ENCODE measurements around the gene FBXO3. TPM values are rescaled to one million over a fixed set of nuclear protein-coding genes. Genes with fewer than 3 reads are reported as not detected.

FBXO3 gene
- total RNA-seq, 2 donors from 2014 or later, result 20.1 to 22.2 TPM

DNA sequence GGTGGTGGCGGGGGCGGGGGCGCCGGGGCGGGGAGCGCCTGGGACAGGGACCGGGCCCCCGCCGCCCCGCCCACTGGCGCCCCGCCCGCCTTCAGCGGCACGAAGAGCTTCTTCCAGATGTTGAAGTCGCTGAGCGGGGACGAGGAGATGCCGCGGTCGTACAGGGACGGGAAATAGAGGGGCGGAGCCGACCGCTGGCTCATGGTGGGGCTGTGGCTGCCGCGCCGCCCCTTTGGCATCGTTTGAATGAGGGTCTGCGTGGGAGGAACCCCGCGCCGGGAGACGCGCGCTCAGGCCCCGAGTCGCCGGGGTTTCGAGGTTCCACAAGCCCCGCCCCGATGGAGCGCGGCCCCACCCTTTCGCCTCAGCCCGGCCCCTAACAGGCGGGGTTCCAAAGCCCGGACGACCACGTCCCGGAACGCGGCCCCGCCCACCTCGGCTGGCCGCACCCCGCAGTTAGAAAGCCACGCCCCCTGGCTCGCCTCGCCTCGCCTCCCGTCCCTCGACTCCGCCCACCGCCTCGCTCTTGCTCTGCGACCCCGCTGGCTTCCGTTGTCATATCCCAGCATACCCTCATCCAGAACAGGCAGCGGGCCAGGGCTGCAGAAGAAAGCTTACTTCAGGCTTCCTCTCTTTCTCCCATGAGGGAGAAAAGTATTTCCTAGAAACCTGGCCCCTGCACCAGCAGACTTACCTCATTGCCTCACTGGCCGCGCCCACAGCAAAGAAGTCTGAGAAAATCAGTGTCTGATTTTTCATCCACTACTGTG, 73.6 kb downstream of the FBXO3 start, which contains the start of gene C11orf91:
TSS of gene C11orf91 (minus strand) at position 325 of the 770 bp plus-strand sequence. CDS start at position 239, 86 bp downstream.
- H3K27me3 Mint-ChIP-seq (ENCODE audit: low read depth), result peaks cover 37% of the 10 kb centered on the region
- no peaks in the 10 kb centered on the region for H3K36me3 Mint-ChIP-seq (ENCODE audit: insufficient read depth in 2 of 2)
- H3K4me1 Mint-ChIP-seq (ENCODE audit: low read depth), result peaks cover 15% of the 10 kb centered on the region
- H3K9me3 Mint-ChIP-seq, result no peaks in the 10 kb centered on the region
- H3K27ac Mint-ChIP-seq, result peak within 1 kb of the TSS; percentile 71
- peak within 1 kb of the TSS; percentile 92 to 93 for H3K4me3 Mint-ChIP-seq
- DNase-seq (peak; percentile 95 to 98), ATAC-seq (replicated peaks in 1 of 2) (peak; percentile 93 to 94)

DNA sequence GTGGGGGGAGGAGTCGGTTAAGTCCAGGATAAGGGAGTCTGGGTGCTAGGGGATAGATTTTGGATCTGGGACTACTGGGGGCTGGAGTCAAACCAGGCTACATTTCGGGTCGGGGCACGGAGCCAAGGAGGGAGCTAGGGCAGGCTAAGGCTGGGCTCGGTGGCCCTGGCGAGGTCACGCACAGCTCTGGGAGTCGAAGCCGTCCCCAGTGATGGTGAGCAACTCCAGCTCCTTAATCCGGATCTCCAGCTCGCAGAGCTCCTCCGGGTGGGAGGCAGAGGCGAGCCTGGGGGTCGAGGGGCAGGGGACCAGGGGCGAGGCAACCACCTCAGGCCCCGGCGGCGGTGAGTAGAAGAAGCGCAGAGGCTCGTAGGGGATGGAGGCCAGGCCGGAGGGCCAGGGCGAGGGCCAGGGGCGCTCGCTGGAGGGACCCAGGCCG, 74.2 kb downstream of the FBXO3 start:
- Mint-ChIP-seq H3K27me3 (ENCODE audit: low read depth) (peaks cover 37% of the 10 kb centered on the region), H3K36me3 (ENCODE audit: insufficient read depth in 2 of 2) (no peaks in the 10 kb centered on the region), H3K27ac (no peak overlapping the region), H3K9me3 (no peaks in the 10 kb centered on the region), H3K4me3 (peak overlapping the region; percentile 77 to 85), H3K4me1 (ENCODE audit: low read depth) (peaks cover 15% of the 10 kb centered on the region)
- DNase-seq, result no peak
- ATAC-seq (replicated peaks in 1 of 2), result no peak

- ATAC-seq (replicated peaks in 1 of 2) (no peak), DNase-seq (no peak)
- no peaks in the 10 kb centered on the region for H3K36me3 Mint-ChIP-seq (ENCODE audit: insufficient read depth in 2 of 2)
- H3K9me3 Mint-ChIP-seq, result no peaks in the 10 kb centered on the region
- peaks cover 15% of the 10 kb centered on the region for H3K4me1 Mint-ChIP-seq (ENCODE audit: low read depth)
- no peak overlapping the region for H3K27ac Mint-ChIP-seq
- peak overlapping the region; percentile 77 to 85 for H3K4me3 Mint-ChIP-seq
- peaks cover 37% of the 10 kb centered on the region for H3K27me3 Mint-ChIP-seq (ENCODE audit: low read depth)
These were observed 74.7 kb downstream of the FBXO3 start for GRCh38 chr11:33699515-33700062.

DNA sequence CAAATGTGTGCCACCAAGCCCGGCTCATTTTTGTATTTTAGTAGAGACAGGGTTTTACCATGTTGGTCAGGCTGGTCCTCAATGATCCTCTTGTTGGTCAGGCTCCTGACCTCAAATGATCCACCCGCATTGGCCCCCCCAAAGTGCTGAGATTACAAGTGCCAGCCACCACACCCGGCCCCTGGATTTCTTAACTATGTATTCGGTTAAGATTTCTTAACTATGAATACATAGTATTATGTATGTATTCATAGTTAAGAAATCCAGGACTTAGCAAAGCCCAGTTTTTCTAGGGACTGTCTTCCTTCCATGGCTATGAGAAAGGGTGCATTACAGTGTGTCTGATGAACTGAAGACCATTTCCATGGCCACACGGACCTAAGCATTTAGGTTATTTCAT, 75.4 kb downstream of the FBXO3 start:
- Mint-ChIP-seq H3K27ac (no peak overlapping the region), H3K4me1 (ENCODE audit: low read depth) (peaks cover 15% of the 10 kb centered on the region), H3K9me3 (no peaks in the 10 kb centered on the region), H3K36me3 (ENCODE audit: insufficient read depth in 2 of 2) (no peaks in the 10 kb centered on the region), H3K27me3 (ENCODE audit: low read depth) (peaks cover 37% of the 10 kb centered on the region), H3K4me3 (no peak overlapping the region)
- no peak for DNase-seq
- ATAC-seq (replicated peaks in 1 of 2), result no peak

DNA sequence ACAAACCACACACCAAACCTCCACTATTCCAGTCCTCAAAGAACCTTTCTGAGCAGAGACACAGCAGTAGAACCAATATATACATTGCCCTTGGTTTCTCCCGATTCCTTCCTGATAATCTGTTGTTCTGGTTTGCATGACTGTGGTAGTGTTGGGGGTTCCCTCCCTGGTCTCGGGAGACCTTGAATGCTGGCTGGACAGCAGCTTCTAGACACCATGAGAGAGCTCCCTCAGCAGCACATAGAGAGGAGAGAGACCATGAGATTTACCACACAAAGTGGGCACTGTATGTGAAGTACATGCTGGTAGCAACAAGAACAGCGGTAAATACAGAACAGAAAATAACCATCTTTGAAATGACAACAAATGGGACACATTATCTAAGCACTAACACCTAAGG, 76.3 kb downstream of the FBXO3 start:
- H3K27ac Mint-ChIP-seq, result no peak overlapping the region
- peaks cover 15% of the 10 kb centered on the region for H3K4me1 Mint-ChIP-seq (ENCODE audit: low read depth)
- H3K27me3 Mint-ChIP-seq (ENCODE audit: low read depth), result peaks cover 37% of the 10 kb centered on the region
- ATAC-seq (replicated peaks in 1 of 2) (no peak), DNase-seq (no peak)
- no peaks in the 10 kb centered on the region for H3K9me3 Mint-ChIP-seq
- H3K36me3 Mint-ChIP-seq (ENCODE audit: insufficient read depth in 2 of 2), result no peaks in the 10 kb centered on the region
- H3K4me3 Mint-ChIP-seq, result no peak overlapping the region

GRCh38 chr11:33696931-33697638, 77.2 kb downstream of the FBXO3 start:
- Mint-ChIP-seq H3K4me3 (no peak overlapping the region), H3K4me1 (ENCODE audit: low read depth) (peaks cover 15% of the 10 kb centered on the region), H3K27me3 (ENCODE audit: low read depth) (peaks cover 37% of the 10 kb centered on the region), H3K9me3 (no peaks in the 10 kb centered on the region), H3K36me3 (ENCODE audit: insufficient read depth in 2 of 2) (no peaks in the 10 kb centered on the region), H3K27ac (no peak overlapping the region)
- no peak for ATAC-seq (replicated peaks in 1 of 2)
- no peak for DNase-seq

DNA sequence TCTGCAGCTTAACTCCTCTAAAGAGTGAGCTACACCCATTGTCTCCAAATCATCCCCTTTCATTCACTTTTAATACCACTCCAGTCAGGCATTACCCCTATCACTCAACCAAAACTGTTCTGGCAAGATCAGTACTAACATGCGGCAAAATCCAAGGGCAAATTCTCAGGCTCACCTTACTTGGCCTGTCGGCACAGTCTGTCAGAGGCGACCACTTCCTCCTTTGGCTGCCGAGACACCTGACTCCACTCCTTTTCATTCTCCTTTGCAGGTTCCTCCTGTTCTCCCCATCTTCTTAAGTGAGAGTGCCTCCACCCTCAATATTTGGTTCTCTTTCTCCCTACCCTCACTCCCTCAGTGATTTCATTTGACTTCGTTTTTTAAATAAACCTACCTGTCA, 77.9 kb downstream of the FBXO3 start:
- H3K27me3 Mint-ChIP-seq (ENCODE audit: low read depth), result peaks cover 37% of the 10 kb centered on the region
- H3K4me3 Mint-ChIP-seq, result no peak overlapping the region
- peaks cover 17% of the 10 kb centered on the region for H3K4me1 Mint-ChIP-seq (ENCODE audit: low read depth)
- H3K9me3 Mint-ChIP-seq, result no peaks in the 10 kb centered on the region
- ATAC-seq (replicated peaks in 1 of 2), result no peak
- no peak overlapping the region for H3K27ac Mint-ChIP-seq
- no peaks in the 10 kb centered on the region for H3K36me3 Mint-ChIP-seq (ENCODE audit: insufficient read depth in 2 of 2)
- no peak for DNase-seq

- H3K27ac Mint-ChIP-seq, result no peak overlapping the region
- H3K4me1 Mint-ChIP-seq (ENCODE audit: low read depth), result peaks cover 24% of the 10 kb centered on the region
- no peaks in the 10 kb centered on the region for H3K9me3 Mint-ChIP-seq
- DNase-seq, result no peak
- no peaks in the 10 kb centered on the region for H3K36me3 Mint-ChIP-seq (ENCODE audit: insufficient read depth in 2 of 2)
- ATAC-seq (replicated peaks in 1 of 2), result no peak
- H3K4me3 Mint-ChIP-seq, result no peak overlapping the region
- H3K27me3 Mint-ChIP-seq (ENCODE audit: low read depth), result peaks cover 36% of the 10 kb centered on the region
These were observed 79.2 kb downstream of the FBXO3 start for GRCh38 chr11:33695051-33695566.

DNA sequence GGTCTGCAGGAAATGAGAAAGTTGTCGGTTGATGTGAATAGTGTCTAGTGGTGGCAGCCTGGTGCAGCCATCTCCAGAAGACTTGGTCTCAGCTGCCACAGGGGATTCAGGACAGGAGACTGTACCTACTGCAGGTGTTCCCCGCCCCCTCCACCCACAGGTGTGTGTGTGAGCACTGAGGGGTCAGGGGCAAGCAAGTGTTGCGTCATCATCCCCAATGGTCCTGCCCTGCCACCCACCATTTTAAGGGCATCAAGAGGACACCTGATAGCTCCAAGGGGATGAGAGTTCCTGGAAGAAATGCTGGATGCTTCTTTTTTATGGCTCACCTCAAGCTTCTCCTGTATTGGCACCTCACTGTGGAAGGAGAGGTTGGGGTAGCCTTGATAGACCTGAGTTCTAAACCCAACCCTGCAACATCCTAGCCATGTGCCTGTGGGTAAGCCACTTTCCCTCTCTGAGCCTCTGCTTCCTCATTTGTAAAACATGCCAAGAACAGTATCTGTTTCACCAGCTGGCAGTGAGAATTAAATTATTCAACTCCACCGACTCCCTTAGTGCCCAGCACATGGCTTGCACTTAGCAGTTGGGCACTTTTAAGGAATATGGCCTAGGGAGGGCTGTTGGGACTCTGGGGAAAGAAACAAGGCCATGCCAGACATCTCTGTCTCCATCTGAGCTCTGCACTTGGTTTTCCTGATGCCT, 79.8 kb downstream of the FBXO3 start:
- H3K27ac Mint-ChIP-seq, result no peak overlapping the region
- peaks cover 30% of the 10 kb centered on the region for H3K27me3 Mint-ChIP-seq (ENCODE audit: low read depth)
- no peaks in the 10 kb centered on the region for H3K9me3 Mint-ChIP-seq
- no peaks in the 10 kb centered on the region for H3K36me3 Mint-ChIP-seq (ENCODE audit: insufficient read depth in 2 of 2)
- ATAC-seq (replicated peaks in 1 of 2), result no peak
- peaks cover 24% of the 10 kb centered on the region for H3K4me1 Mint-ChIP-seq (ENCODE audit: low read depth)
- H3K4me3 Mint-ChIP-seq, result no peak overlapping the region
- no peak for DNase-seq

DNA sequence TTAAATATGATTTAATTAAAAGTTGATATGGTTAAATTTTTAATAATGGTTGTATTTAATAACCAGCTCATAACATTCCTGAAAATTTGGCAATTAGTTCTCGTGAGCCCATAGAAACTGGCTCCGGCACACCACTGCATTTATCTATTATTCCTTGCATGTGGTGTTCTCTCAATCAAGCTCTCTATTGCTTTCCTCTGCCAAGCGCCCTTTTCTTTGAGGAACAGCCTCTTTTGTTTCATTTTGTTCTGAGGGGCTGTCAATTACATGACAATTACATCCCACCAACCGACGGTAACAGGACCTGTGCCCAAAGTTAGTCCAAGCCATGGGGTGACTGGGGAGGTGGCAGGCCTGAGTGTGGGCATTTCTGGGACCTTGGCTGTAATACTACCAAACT, 81.8 kb downstream of the FBXO3 start:
- Mint-ChIP-seq H3K4me3 (no peak overlapping the region), H3K9me3 (no peaks in the 10 kb centered on the region), H3K4me1 (ENCODE audit: low read depth) (peaks cover 29% of the 10 kb centered on the region), H3K27ac (no peak overlapping the region), H3K36me3 (ENCODE audit: insufficient read depth in 2 of 2) (no peaks in the 10 kb centered on the region), H3K27me3 (ENCODE audit: low read depth) (peaks cover 18% of the 10 kb centered on the region)
- ATAC-seq (replicated peaks in 1 of 2) (no peak), DNase-seq (no peak)

- no peaks in the 10 kb centered on the region for H3K9me3 Mint-ChIP-seq
- H3K4me3 Mint-ChIP-seq, result no peak overlapping the region
- H3K36me3 Mint-ChIP-seq (ENCODE audit: insufficient read depth in 2 of 2), result no peaks in the 10 kb centered on the region
These were observed 82.3 kb downstream of the FBXO3 start for GRCh38 chr11:33692013-33692504.

GRCh38 chr11:33691066-33691864, 83.1 kb downstream of the FBXO3 start:
- no peaks in the 10 kb centered on the region for H3K9me3 Mint-ChIP-seq
- peaks cover 5% of the 10 kb centered on the region for H3K27me3 Mint-ChIP-seq (ENCODE audit: low read depth)
- no peaks in the 10 kb centered on the region for H3K36me3 Mint-ChIP-seq (ENCODE audit: insufficient read depth in 2 of 2)
- no peak for DNase-seq
- H3K4me3 Mint-ChIP-seq, result no peak overlapping the region
- H3K27ac Mint-ChIP-seq, result no peak overlapping the region
- no peak for ATAC-seq (replicated peaks in 1 of 2)
- H3K4me1 Mint-ChIP-seq (ENCODE audit: low read depth), result peaks cover 29% of the 10 kb centered on the region

More at GRCh38 chr11:33692013-33692504, 82.3 kb downstream of the FBXO3 start:
- ATAC-seq (replicated peaks in 1 of 2) (no peak), DNase-seq (no peak)
- Mint-ChIP-seq H3K4me1 (ENCODE audit: low read depth) (peaks cover 29% of the 10 kb centered on the region), H3K27ac (no peak overlapping the region), H3K27me3 (ENCODE audit: low read depth) (peaks cover 13% of the 10 kb centered on the region)

Measured in activated T-cell treated with anti-CD3 and anti-CD28 coated beads, Interleukin-2, amount 50 U/mL, for 72 hours (primary cell).